ENCODE measurements around the gene ADTRP.
A peak's percentile ranks its signal among the peaks of the same experiment; 100 is the strongest.
"Not testable (repeated sequence)": the region's sequence is repeated elsewhere in the genome, so short reads cannot be mapped to it uniquely, and the experiment has no call there.

The ADTRP gene

DNA sequence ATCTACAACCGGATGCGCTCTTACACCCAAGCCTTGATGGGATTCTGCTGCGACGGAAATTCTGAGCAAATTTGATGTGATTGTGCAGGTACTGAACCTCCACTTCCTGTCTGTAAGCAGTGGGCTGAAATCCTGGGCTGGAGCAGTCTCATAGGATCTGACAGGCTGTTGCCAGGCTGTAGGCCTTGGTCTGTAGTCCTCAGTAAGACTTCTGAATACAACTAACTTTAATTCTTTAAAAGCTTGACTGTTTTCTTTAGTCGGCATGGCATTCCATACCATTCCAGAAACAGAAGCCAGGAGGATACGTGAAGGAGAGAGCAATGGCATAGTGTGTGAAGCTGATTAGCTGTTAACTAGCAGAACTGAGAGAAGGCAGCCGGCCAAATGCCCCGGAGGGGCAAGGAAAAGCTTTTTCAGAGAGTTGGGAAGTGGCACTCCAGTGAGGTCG, 68.3 kb downstream of the ADTRP start:
- peaks cover 45% of the 10 kb centered on the region for H3K4me1 Mint-ChIP-seq (ENCODE audit: low read depth)
- H3K9me3 Mint-ChIP-seq: peaks cover 7% of the 10 kb centered on the region
- H3K4me3 Mint-ChIP-seq: peak overlapping the region; percentile 55
- no peaks in the 10 kb centered on the region for H3K27me3 Mint-ChIP-seq (ENCODE audit: low read depth)
- peaks cover 3% of the 10 kb centered on the region for H3K36me3 Mint-ChIP-seq (ENCODE audit: low read depth)
- peak; percentile 61 for DNase-seq (ENCODE audit: low spot score)
- H3K27ac Mint-ChIP-seq: peak overlapping the region; percentile 84

DNA sequence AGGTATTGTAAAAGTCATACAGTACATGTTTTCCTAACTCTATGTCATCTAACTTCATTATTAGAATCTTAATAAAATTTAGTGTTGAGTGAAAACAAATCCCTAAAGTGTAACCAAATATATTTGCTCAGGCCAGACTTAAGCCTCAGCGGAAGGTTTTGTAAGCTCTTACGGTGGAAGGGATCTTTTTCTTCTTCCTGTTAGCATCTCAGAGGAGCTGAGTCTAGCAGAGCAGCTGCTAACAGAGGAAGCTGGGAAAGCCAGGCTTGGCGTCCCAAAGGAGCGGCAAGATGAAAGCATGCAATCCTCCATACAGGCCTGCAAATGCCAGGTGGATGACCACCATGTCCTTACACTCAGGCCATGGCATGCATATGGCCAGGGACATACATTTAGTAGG, 72.4 kb downstream of the ADTRP start:
- Mint-ChIP-seq H3K27ac (no peak overlapping the region), H3K4me1 (ENCODE audit: low read depth) (peaks cover 10% of the 10 kb centered on the region), H3K36me3 (ENCODE audit: low read depth) (no peaks in the 10 kb centered on the region), H3K27me3 (ENCODE audit: low read depth) (no peaks in the 10 kb centered on the region), H3K4me3 (no peak overlapping the region), H3K9me3 (peaks cover 7% of the 10 kb centered on the region)
- no peak for DNase-seq (ENCODE audit: low spot score)

DNA sequence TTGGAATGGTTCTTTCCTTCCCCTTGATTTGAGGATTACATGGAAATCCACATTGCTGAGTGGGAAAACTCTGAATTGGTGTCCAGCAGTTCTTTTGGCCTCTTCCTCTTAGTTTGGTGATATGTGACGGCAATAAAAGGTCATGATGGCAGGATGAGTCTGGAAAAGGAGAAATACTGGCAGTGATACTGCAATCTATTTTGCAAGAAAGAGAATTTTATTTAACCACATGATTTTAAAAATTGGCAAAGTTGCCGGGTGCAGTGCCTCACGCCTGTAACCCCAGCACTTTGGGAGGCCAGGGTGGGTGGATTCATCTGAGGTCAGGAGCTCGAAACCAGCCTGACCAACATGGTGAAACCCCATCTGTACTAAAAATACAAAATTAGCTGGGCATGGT, 73.1 kb downstream of the ADTRP start:
- peaks cover 7% of the 10 kb centered on the region for H3K4me1 Mint-ChIP-seq (ENCODE audit: low read depth)

DNA sequence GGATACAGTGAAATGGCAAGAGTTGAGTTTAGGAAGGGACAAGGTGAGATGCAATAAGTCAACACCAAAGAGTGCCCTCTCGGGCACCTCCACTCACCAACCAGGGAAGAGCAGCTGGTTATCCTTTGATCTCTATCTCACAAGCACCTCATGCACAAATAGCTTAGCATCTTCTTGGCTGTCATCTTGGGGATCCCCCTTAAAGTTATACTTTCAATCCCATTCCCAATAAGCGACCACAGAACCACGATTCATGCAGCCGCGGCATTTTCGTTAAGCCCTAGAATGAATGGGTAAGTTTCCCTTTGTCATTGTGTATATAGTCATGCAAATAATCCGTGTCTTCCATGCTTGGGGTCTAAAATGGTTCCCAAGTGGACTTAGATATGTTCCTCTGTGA, 73.5 kb downstream of the ADTRP start:
- no peaks in the 10 kb centered on the region for H3K27me3 Mint-ChIP-seq (ENCODE audit: low read depth)
- peaks cover 7% of the 10 kb centered on the region for H3K9me3 Mint-ChIP-seq
- peaks cover 4% of the 10 kb centered on the region for H3K4me1 Mint-ChIP-seq (ENCODE audit: low read depth)
- DNase-seq (ENCODE audit: low spot score): no peak
- no peak overlapping the region for H3K27ac Mint-ChIP-seq
- no peak overlapping the region for H3K4me3 Mint-ChIP-seq
- H3K36me3 Mint-ChIP-seq (ENCODE audit: low read depth): no peaks in the 10 kb centered on the region

More for the DNA sequence above, 73.1 kb downstream of the ADTRP start:
- peaks cover 7% of the 10 kb centered on the region for H3K9me3 Mint-ChIP-seq
- no peaks in the 10 kb centered on the region for H3K27me3 Mint-ChIP-seq (ENCODE audit: low read depth)
- H3K4me3 Mint-ChIP-seq: no peak overlapping the region
- no peak overlapping the region for H3K27ac Mint-ChIP-seq
- DNase-seq (ENCODE audit: low spot score): no peak
- H3K36me3 Mint-ChIP-seq (ENCODE audit: low read depth): no peaks in the 10 kb centered on the region

DNA sequence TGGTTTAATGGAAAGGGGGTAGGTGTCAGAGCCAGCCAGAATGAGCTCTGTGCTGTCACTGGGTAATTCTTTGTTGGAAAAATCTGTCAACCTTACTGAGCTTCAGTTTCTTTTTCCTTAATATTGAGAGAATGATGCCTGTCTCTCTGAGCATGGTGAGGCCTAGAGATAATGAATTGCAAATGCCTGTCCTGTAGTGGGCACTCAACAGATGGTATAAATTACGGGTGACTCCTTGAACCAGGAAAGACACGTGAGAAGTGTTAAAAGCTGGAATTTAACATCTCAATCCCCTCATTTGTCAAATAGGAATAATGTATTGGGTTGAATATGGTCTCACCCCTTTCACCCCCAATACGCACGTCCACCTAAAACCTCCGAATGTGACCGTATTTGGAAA, 74.9 kb downstream of the ADTRP start:
- peaks cover under 1% of the 10 kb centered on the region for H3K9me3 Mint-ChIP-seq
- no peak overlapping the region for H3K27ac Mint-ChIP-seq
- H3K4me1 Mint-ChIP-seq (ENCODE audit: low read depth): peaks cover 5% of the 10 kb centered on the region

DNA sequence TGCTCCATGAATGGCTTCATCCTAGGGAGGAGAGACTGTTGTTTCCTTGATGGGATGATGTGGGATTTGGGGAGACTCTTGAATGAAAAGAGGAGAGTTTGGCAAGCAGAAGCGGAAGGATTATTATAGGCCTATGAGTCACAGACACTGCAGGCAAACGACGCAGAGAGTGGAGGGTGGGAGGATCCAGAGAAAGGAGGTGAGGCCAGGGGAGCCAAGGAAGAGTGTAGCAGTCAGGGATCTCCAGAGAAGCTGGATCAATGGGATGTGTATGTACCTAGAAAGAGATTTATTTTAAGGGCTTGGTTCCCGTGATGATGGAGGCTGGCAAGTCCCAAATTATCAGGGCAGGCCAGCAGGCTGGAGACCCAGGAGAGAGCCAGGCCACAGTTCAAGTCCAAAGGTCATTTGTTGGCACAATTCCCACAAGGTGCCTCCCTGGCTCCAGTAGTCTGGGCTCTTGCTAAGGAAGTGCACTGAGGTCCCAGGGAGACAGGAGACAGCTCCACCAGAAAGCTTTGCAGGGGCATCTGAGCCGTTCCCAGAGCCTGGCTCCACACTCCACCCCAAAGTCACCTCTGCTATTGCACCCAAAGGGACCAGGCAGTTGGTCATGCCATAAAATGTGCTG, 76.0 kb downstream of the ADTRP start:
- Mint-ChIP-seq H3K9me3 (no peaks in the 10 kb centered on the region), H3K27me3 (ENCODE audit: low read depth) (no peaks in the 10 kb centered on the region), H3K27ac (no peak overlapping the region), H3K4me3 (no peak overlapping the region), H3K4me1 (ENCODE audit: low read depth) (peaks cover 5% of the 10 kb centered on the region), H3K36me3 (ENCODE audit: low read depth) (no peaks in the 10 kb centered on the region)
- no peak for DNase-seq (ENCODE audit: low spot score)

More for the DNA sequence above, 74.9 kb downstream of the ADTRP start:
- Mint-ChIP-seq H3K4me3 (no peak overlapping the region), H3K36me3 (ENCODE audit: low read depth) (no peaks in the 10 kb centered on the region), H3K27me3 (ENCODE audit: low read depth) (no peaks in the 10 kb centered on the region)
- no peak for DNase-seq (ENCODE audit: low spot score)

DNA sequence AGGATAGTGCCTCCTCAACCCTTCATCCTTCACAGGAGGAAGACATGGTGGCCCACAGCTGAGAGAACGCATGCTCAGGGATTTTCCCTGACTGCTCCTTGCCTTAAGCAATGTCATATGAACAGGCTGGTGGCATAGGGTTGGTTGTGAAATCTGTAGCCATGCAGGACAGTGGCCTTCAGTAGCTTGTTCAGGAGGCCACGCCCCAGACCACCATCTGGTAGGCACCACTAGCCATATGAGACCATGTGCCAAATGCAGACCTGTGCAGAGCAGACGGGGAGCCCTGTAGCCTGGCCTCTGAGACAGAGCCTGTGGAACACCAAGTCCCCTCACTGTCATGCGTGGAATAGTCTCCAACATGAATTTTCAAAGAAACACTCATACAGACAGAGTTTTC, 76.5 kb downstream of the ADTRP start:
- H3K9me3 Mint-ChIP-seq: no peaks in the 10 kb centered on the region
- DNase-seq (ENCODE audit: low spot score): no peak
- no peak overlapping the region for H3K27ac Mint-ChIP-seq
- no peaks in the 10 kb centered on the region for H3K27me3 Mint-ChIP-seq (ENCODE audit: low read depth)
- no peak overlapping the region for H3K4me3 Mint-ChIP-seq
- no peaks in the 10 kb centered on the region for H3K36me3 Mint-ChIP-seq (ENCODE audit: low read depth)
- H3K4me1 Mint-ChIP-seq (ENCODE audit: low read depth): peaks cover 5% of the 10 kb centered on the region

DNA sequence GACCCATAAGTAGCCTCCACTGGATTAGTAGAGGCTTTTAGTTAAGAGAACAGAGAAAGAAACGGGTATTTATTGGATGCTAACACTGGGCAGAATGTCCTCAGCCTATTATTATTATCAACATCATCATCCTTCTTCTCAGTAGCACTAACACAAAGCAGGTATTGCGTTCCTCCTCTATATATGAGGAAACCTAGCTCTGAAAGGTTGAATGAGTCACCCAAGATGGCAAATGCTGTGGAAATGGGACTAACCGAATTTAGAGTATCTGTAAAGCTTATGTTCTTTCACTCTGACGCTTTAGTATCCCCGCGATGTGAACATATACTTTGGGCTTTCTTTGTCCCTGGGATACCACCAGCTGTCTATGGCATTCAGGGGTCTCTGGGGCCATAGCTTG, 77.0 kb downstream of the ADTRP start:
- Mint-ChIP-seq H3K4me1 (ENCODE audit: low read depth) (peaks cover 5% of the 10 kb centered on the region), H3K27me3 (ENCODE audit: low read depth) (no peaks in the 10 kb centered on the region), H3K4me3 (no peak overlapping the region), H3K9me3 (no peaks in the 10 kb centered on the region), H3K27ac (no peak overlapping the region), H3K36me3 (ENCODE audit: low read depth) (no peaks in the 10 kb centered on the region)
- no peak for DNase-seq (ENCODE audit: low spot score)

DNA sequence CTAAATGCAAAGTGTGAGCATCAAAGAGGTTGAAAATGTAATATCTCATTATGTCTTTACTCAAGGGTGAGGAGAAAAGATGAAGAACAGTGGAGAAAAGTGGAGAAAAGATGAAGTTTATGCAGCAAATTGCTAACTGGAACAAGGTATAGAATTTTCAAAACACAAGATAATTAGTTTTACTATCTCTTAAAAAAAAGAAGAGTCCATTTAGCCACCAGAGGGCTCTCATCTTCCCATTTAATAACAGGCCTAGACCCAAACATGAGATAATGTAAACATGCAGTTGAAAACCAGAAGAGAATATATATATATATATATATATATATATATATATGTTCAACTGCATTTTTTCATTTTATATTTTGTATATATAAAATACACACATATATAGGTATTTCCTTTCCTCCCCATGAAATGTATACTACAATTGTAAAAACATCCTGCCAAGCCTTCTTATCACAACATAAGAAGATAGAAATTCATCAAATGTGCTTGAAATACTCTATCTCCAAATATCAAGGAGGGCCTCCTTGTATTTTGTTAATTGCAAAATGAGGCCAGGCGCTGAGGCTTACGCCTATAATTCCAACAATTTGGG, 78.4 kb downstream of the ADTRP start:
- Mint-ChIP-seq H3K27me3 (ENCODE audit: low read depth) (no peaks in the 10 kb centered on the region), H3K36me3 (ENCODE audit: low read depth) (no peaks in the 10 kb centered on the region), H3K4me3 (no peak overlapping the region), H3K9me3 (no peaks in the 10 kb centered on the region), H3K27ac (no peak overlapping the region), H3K4me1 (ENCODE audit: low read depth) (peaks cover 5% of the 10 kb centered on the region)
- no peak for DNase-seq (ENCODE audit: low spot score)

DNA sequence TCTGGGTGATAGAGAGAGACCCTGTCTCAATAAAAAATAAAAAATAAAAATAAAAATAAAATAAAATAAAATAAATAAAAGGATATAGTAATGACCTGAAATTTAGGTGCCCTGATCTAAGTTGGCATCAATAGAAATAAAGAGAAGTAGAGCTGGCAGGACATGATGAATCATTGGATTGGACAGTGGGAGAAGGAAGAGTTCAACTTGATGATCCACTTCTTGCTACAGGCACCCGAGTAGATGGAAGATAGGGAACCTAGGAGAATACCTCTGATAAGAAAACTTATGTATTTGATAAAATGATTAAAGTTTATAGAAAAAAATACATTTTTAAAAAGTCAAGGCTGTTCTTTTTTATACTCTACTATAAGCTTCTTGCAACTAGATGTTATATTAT, 79.0 kb downstream of the ADTRP start:
- no peak overlapping the region for H3K27ac Mint-ChIP-seq
- no peak for DNase-seq (ENCODE audit: low spot score)
- H3K36me3 Mint-ChIP-seq (ENCODE audit: low read depth): no peaks in the 10 kb centered on the region
- H3K4me1 Mint-ChIP-seq (ENCODE audit: low read depth): peaks cover 3% of the 10 kb centered on the region
- H3K9me3 Mint-ChIP-seq: no peaks in the 10 kb centered on the region
- no peak overlapping the region for H3K4me3 Mint-ChIP-seq
- no peaks in the 10 kb centered on the region for H3K27me3 Mint-ChIP-seq (ENCODE audit: low read depth)

DNA sequence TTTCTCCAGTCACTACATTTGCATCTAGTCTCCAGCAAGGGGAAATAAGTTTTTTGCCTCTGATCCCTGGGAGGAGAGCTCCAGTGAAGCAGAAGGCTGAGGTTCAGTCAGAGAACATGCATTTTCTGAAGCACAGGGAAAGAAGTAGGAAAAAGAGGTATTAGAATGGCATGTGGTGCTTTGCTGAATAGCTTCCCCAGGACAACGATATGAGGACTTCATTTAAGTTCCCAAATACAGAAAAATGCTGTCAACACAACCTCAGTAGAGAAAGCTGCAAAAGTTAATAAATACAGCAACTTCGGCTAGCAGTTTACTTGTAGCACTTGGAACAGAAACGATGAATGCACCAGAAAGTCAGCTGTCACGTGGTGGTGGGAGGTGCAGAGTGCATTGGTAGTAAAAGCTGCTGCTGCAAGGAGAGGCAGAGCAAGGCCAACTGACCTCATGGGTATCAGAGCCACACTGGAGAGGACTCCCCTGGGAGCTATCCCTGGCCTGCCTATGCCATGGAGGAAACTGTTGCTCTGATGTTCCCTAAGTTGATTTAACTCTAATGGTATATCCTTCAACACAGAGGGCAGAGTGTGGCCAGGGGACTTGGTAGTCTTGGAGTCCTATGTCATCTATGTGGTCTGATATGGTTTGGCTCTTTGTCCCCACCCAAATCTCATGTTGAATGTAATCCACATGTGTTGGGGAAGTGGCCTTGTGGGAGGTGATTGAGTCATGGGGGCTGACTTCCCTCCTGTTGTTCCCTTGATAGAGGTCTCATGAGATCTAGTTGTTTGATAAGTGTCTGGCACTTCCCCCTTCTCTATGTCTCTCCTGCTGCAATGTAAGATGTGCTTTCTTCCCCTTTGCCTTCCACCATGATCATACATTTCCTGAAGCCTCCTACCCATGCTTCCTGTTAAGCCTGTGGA, 85.9 kb downstream of the ADTRP start:
- Mint-ChIP-seq H3K27me3 (ENCODE audit: low read depth) (no peaks in the 10 kb centered on the region), H3K4me1 (ENCODE audit: low read depth) (peaks cover 3% of the 10 kb centered on the region), H3K36me3 (ENCODE audit: low read depth) (no peaks in the 10 kb centered on the region), H3K27ac (no peak overlapping the region), H3K9me3 (peaks cover 5% of the 10 kb centered on the region), H3K4me3 (no peak overlapping the region)
- no peak for DNase-seq (ENCODE audit: low spot score)

DNA sequence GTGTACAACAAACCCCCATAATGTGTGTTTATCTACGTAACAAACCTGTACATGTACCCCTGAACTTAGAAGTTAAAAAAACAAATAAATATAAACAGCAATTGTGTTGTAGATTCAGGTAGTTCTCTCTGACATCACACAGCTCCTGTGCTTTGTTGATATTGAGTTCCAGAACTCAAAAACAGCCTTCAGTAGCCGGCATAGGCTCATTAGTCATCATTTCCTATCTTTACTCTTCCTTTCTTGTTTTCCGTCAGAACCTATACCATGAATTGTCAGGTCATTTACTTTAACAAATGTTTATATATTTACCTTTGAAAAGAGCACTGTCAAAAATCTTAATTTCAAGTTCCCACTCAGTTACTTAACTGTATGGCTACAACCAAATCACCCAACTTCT, 88.8 kb downstream of the ADTRP start:
- H3K9me3 Mint-ChIP-seq: peaks cover 5% of the 10 kb centered on the region
- H3K27ac Mint-ChIP-seq: no peak overlapping the region
- no peaks in the 10 kb centered on the region for H3K36me3 Mint-ChIP-seq (ENCODE audit: low read depth)

DNA sequence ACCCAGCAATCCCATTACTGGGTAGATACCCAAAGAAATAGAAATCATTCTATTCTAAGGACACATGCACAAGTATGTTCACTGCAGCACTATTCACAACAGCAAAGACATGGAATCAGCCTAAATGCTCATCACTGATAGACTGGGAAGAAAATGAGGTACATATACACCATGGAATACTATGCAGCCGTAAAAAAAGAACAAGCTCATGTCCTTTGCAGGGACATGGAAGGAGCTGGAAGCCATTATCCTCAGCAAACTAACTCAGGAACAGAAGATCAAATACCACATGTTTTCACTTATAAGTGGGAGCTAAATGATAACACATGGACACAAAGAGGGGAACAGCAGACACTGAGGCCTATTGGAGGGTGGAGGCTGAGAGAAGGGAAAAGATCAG, 89.2 kb downstream of the ADTRP start:
- not testable (repeated sequence) for H3K36me3 Mint-ChIP-seq (ENCODE audit: low read depth); H3K4me1 Mint-ChIP-seq (ENCODE audit: low read depth); H3K9me3 Mint-ChIP-seq; H3K27me3 Mint-ChIP-seq (ENCODE audit: low read depth); DNase-seq (ENCODE audit: low spot score); H3K4me3 Mint-ChIP-seq; H3K27ac Mint-ChIP-seq

More for the DNA sequence above, 88.8 kb downstream of the ADTRP start:
- H3K4me1 Mint-ChIP-seq (ENCODE audit: low read depth): peaks cover 3% of the 10 kb centered on the region
- no peak for DNase-seq (ENCODE audit: low spot score)
- H3K4me3 Mint-ChIP-seq: no peak overlapping the region
- no peaks in the 10 kb centered on the region for H3K27me3 Mint-ChIP-seq (ENCODE audit: low read depth)

DNA sequence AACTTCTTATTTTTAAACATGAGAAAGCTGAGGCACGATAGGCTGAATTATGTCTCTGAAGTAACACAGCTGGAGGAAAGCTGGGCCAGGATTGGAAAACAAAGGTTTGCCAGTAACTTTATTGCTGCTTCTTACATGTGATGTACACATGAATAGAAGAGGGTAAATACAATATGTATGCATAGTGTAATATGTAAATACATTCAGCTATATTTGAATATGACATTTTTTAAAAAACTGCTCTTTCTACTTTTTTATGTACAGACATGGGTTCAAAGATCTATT, 90.2 kb downstream of the ADTRP start:
- DNase-seq (ENCODE audit: low spot score): no peak
- Mint-ChIP-seq H3K9me3 (peaks cover 5% of the 10 kb centered on the region), H3K27ac (no peak overlapping the region), H3K36me3 (ENCODE audit: low read depth) (no peaks in the 10 kb centered on the region), H3K27me3 (ENCODE audit: low read depth) (no peaks in the 10 kb centered on the region), H3K4me3 (no peak overlapping the region), H3K4me1 (ENCODE audit: low read depth) (peaks cover 3% of the 10 kb centered on the region)
